HG02610 (cell line): ENCODE data around the gene TMEM260.

ENCODE experiments used
- ATAC-seq: cut with Tn5 transposase; IDR thresholded peaks from one replicate; pipeline ENCODE4 v1.9.1; 2021; ENCODE audit warnings: mild to moderate bottlenecking, moderate library complexity; ENCODE audit not compliant: unreplicated experiment

The TMEM260 gene

GRCh38 chr14:56579345-56580220 is at the start of gene TMEM260:
Gene TMEM260, plus strand, starts transcription at chr14:56579798. Its CDS starts 117 bp downstream, at chr14:56579915.
- peak; percentile 89 for ATAC-seq

- ATAC-seq = no peak
These were observed 47.1 kb upstream of the TMEM260 start for GRCh38 chr14:56532546-56532945.

- ATAC-seq = no peak
These were observed 44.9 kb upstream of the TMEM260 start for GRCh38 chr14:56534656-56535055.

- no peak for ATAC-seq
These were observed 39.7 kb upstream of the TMEM260 start for GRCh38 chr14:56539862-56540261.

- no peak for ATAC-seq
These were observed 36.2 kb upstream of the TMEM260 start for GRCh38 chr14:56543436-56543835.

- ATAC-seq = no peak
These were observed 29.9 kb upstream of the TMEM260 start for GRCh38 chr14:56549721-56550120.

GRCh38 chr14:56552615-56553014 is 27.0 kb upstream of the TMEM260 start:
- no peak for ATAC-seq

GRCh38 chr14:56554301-56554700 is 25.3 kb upstream of the TMEM260 start:
- ATAC-seq = no peak

- no peak for ATAC-seq
These were observed 23.6 kb upstream of the TMEM260 start for GRCh38 chr14:56555921-56556570.

GRCh38 chr14:56559182-56559581 is 20.4 kb upstream of the TMEM260 start:
- no peak for ATAC-seq

- ATAC-seq = no peak
These were observed 18.0 kb upstream of the TMEM260 start for GRCh38 chr14:56561606-56562005.

GRCh38 chr14:56562883-56563282 is 16.7 kb upstream of the TMEM260 start:
- ATAC-seq = no peak

GRCh38 chr14:56569174-56569573 is 10.4 kb upstream of the TMEM260 start:
- ATAC-seq = no peak

- ATAC-seq = no peak
These were observed 9.3 kb upstream of the TMEM260 start for GRCh38 chr14:56570295-56570694.

GRCh38 chr14:56580221-56580711 is 668 bp downstream of the TMEM260 start:
- ATAC-seq = no peak

GRCh38 chr14:56581041-56581727 is 1.6 kb downstream of the TMEM260 start:
- ATAC-seq = peak; percentile 21

GRCh38 chr14:56585461-56586084 is 6.0 kb downstream of the TMEM260 start:
- ATAC-seq = no peak

GRCh38 chr14:56587701-56588100 is 8.1 kb downstream of the TMEM260 start:
- ATAC-seq = no peak

- ATAC-seq = no peak
These were observed 10.9 kb downstream of the TMEM260 start for GRCh38 chr14:56590535-56590960.

GRCh38 chr14:56592746-56593544 is 13.3 kb downstream of the TMEM260 start:
- no peak for ATAC-seq
